Activated gamma-delta T cell (primary cell): ENCODE results near the gene DESI1.

Experiments used
- DNase-seq: peaks from one replicate; lab custom pipeline; 2025; lab: John Stamatoyannopoulos, UW

The DESI1 gene

DNA sequence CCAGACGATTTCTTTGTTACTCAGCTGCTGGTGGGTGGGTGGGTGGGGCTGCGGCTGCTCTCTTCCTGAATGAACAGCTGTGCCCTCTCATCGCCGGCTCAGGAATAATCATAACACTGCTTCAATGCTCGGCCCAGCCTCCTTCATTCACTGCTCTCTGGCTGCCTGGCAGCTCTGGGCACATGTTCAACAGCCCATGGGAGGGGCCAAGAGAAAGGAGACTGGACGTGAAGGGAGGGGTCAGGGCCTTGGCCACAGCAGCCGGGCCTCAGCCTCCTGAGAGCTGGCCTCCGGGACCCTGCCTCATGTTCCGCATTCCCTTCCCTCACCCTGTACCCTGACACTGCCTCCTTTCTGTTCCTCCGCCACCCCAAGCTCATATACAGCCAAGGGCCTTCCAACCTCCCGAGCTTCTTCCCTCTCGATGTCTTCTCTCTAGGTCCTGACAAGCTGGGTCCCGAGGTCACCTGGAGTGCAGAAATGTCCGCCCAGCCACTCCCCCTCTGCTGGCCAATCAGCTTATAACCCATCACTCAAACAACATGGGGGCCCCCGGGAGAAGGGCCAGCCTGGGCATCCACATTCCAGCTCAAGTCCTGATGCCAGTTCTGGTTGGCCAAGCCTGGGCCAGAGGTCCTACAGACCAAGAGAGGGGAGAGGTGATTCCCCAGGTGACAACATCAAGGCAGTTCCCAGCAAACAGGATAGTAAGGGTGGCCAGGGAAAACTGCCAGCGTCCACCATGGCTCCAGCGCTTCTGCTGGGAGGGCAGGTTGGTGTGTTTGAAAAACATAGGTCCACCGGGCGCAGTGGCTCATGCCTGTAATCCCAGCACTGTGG is 63.2 kb downstream of the DESI1 start:
- no peak for DNase-seq

DNA sequence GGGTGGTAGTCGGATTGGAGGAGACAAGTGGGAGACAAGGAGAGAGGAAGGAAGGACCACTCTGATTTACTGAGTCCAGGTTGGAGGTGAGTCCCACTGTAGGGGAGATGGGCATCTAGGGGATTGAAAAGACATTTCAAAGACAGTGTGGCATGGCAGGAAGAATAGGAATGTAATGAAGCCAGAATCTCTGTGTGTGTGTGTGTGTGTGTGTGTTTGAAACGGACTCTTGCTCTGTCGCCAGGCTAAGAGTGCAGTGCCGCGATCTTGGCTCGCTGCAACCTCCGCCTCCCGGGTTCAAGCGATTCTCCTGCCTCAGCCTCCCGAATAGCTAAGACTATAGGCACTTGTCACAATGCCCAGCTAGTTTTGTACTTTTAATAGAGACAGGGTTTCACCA is 64.3 kb downstream of the DESI1 start:
- DNase-seq: no peak

DNA sequence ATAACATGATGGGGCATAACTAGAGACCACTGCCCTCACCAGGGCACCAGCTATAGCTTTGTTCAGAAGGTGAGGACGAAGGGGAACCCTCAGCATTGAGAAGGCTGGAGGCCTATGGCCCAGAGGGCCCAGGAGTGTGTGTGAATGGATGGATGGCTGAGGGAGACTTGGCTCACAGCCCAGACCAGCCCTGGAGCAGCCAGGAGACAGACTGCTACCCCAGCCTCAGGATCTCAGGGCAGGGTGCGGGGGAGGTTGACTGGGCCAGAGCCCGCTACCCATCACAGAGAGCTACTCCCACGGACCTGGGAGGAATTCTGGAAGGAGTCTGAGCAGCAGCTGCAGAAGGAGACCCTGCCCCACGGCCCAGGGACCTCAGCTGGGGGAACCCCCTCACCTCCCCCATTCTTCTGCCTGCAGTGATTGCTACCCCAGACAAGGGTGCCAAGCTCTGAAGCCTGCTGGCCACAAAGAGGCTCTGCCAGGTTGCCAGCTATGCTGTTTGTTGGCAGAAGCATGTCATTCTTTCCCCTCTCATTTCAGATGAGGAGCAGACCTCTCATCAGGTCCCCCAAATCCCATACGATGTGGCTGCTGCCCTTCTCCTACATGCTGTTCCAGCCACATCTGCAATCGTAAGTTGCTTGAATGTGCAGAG is 65.4 kb downstream of the DESI1 start:
- no peak for DNase-seq

DNA sequence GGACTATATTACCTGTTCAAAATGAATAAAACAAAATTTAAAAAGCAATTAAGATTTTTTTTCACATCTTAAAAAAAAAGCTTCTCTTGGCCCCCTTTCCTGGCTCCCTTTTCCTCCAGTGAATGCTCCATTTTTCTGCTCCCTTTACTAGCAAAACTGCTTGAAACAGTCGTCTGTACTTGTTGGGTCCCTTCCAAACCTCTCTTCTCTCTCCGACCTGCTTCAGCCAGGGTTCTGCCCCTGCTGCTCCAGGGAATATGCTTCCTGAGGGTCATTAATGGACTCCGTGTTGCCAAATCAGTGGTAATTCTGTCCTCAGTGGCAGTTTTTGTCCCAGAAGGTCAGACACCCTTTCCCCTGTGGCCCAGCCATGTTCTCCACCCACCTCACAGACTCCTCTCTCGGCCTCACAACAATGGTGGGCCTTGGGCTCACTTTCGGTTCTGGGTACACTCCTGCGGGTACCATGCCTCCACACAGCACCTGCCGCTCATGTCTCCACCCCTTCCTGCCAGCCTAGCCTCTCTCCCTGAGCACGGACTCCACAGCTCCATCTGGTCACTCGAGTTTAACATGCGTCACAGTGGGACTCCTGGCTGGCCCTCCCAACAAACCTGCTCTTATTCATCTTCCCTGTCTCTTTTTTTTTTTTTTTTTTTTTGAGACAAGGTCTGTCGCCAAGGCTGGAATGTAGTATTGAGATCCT is 68.8 kb downstream of the DESI1 start:
- no peak for DNase-seq

DNA sequence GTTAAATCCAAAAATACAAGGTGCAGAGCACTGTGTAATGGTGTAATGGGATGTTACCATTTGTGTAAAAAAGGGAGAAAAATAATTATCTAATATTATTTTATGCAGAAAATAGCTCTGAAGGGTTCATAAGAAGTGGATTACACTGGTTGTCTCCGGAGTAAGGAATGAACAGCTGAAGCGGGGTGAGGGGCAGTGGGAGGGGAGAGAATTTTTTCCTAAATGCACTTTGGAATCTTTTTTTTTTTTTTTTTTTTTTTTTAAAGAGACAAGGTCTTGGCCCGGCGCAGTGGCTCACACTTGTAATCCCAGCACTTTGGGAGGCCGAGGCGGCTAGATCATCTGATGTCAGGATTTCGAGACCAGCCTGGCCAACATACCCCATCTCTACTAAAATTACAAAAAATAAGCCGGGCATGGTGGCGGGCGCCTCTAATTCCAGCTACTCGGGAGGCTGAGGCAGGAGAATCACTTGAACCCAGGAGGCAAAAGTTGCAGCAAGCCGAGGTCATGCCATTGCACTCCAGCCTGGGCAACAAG is 69.8 kb downstream of the DESI1 start:
- no peak for DNase-seq

DNA sequence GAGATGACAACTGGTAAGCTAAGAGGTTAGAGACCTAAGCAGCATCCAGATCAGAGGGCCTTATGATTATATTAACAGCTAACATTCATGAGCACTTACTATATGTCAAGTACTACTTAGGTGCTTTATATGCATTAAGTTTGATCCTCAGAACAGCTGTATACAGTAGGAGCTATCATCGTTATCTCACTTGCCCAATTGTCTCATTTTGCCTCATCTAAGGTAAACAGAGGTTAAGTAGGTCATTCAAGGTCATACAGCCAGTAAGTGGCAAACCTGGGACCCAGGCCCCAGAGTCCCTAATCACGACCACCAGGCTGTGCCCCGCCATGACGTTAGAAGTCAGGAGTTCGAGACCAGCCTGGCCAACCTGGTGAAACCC is 72.0 kb downstream of the DESI1 start:
- DNase-seq: no peak
